CD4-positive, alpha-beta T cell treated with Interleukin-21 for 1 hour (primary cell): ENCODE results near the gene BMERB1.

Source experiments
- DNase-seq: peaks from one replicate; pipeline ENCODE4 v3.0.0-alpha.2; 2020

BMERB1 gene

DNA sequence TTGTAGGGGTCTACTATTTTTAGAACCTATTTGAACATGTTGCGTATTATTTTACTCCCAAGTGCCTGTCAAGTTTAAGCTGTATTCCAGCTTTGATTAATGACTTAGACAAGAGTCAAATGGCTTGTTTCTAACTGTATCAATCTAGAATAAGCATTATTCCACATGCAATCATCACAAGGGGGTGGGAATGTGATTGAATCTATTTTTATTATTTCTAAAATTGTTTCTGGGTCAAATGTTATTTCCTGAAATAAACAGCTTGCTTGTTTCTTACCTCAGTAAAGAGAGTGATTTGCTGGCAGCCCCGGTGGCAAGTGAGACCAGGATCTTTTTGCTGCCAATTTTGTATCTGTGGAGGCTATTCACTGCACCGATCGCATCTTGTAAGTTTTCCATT lies 187.1 kb downstream of the BMERB1 start:
- DNase-seq: no peak

- DNase-seq: no peak
Observed at GRCh38 chr16:15621889-15622288, 187.5 kb downstream of the BMERB1 start.

GRCh38 chr16:15631730-15632409 lies 197.5 kb downstream of the BMERB1 start:
- no peak for DNase-seq

DNA sequence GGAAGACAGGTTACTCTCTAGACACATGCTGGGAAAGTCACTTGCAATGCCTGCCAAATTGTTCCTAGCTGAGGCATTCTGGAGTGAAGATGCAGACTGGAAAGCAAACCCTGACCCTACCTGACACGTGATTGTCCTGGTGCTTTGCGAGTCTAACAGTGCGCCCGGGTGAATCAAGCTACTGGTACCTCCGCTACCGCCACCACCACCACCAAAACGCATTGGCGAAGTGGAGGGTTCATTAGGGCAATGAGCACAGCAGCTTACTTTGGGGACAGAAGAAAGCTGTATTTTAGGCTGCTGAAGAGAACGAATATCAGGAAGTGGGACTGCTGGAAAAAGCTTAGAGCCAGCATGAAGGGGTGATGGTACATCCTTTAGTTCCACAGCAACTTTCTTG lies 201.5 kb downstream of the BMERB1 start:
- DNase-seq: no peak

DNA sequence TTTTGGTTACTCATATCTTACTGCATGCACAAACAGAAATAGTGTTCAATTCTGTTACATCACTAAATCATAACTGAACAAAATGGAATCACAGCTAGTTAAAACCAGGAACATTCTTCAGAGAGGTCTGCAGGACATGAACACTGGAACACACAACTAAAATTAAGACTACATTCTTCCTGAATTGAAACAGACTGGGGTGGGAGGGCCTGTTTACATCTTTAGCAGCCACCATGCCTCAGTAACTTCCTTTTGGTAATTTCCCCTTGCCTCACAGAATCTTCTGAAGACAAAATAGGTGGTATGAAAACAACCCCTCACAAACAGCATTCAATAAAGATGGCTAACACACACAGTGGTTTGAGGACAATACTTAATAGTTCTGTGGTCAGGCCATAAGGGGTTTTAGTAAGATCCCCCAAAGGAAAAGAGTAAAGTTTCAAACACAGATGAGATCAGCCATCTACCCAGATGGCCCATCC lies 202.0 kb downstream of the BMERB1 start:
- DNase-seq: peak; percentile 56
